ENCODE measurements around the gene NTSR1. TPM values are rescaled to one million over a fixed set of nuclear protein-coding genes. Genes with fewer than 3 reads are reported as not detected.

Gene NTSR1
- total and polyA plus RNA-seq, 2 of the 8 experiments (the other 6 are each of a cell fraction or from before 2014, with no cell fraction given): 0.53 to 0.89 TPM

DNA sequence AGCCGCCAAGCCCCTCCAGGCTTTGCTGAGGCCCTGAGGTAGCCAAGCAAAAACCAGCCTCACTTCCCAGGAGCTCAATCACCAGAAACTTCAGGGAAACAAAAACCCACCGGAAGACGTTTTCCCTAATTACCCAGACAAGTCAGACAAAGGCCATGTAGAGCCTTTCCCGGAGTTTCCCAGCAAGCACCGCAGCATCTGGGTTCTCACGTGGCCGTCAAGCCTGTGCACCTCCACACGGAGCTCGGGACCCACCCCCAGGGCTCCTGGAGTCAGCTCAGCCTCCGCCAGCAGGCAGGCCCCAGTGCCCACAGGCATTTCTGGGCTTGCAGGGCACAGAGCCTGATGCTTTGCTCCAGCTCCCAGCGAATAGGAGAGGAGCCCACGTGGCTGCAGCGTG lies 77.5 kb downstream of the NTSR1 start (continued):
- TF ChIP-seq SIN3A (conservative IDR thresholded peaks at IDR 0.05 in 1 of 2, IDR thresholded peaks at IDR 0.05 in 1 of 2; ENCODE audit: low read depth in 1 of 2, low read length in 2 of 2): no peak
- TF ChIP-seq GABPA (IDR thresholded peaks at IDR 0.05; ENCODE audit: borderline replicate concordance, insufficient read depth, low read length): no peak
- TF ChIP-seq GTF2F1 (IDR thresholded peaks at IDR 0.05; ENCODE audit: borderline replicate concordance, low read depth, low read length): no peak
- TF ChIP-seq CHD7 (IDR thresholded peaks at IDR 0.05; ENCODE audit: insufficient replicate concordance, low read length): no peak
